GM18861 (cell line): ENCODE data around the gene RAD18.

Experiments used
- ATAC-seq: cut with Tn5 transposase; IDR thresholded peaks from one replicate; pipeline ENCODE4 v1.9.1; 2021; ENCODE audit not compliant: unreplicated experiment

Gene RAD18

GRCh38 chr3:8985876-8986275 is 22.6 kb upstream of the RAD18 start:
- ATAC-seq = no peak

DNA sequence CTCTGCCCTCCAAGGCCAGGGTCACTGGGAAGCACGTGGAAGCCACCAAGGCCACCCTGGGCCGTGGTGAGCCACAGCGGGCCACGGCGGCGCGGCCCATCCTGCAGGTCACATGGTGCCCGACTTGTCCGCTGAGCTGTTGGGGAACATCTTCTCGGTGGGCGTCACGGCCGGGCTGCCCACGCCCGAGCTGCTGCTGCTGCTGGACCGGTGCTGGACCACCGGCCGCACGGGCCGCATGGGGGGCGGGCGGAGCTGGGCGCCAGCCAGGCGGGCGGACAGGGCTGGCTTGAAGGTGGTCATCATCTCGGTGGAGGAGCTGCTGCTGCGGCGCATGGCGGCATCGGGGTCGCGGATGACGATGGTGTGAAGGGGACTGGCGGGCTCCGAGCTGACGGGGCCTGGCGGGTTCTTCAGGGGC is 22.1 kb upstream of the RAD18 start:
- no peak for ATAC-seq

- ATAC-seq = no peak
These were observed 21.3 kb upstream of the RAD18 start for GRCh38 chr3:8984526-8984925.

GRCh38 chr3:8984081-8984480 is 20.8 kb upstream of the RAD18 start:
- no peak for ATAC-seq

GRCh38 chr3:8983591-8983990 is 20.3 kb upstream of the RAD18 start:
- no peak for ATAC-seq

DNA sequence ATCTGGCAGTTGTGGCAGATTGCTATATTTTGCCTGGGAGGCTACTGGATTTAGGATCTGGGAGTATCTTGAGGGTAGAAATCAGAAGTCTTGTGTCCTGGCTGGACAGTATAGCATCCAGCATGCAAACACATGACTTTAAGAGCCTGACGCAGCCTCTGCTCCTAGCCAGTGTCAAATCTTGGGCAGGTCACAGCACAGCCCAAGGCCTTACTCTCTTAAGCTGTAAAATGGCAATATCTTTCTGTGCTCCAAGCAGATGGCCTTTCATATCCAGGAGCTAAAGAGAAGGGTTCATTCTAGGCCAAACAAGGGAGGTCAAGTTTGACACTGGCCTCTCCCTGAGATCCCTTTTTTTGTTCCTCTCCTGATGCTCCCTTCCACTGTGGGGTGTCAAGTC is 19.8 kb upstream of the RAD18 start:
- ATAC-seq = no peak

GRCh38 chr3:8982509-8982908 is 19.2 kb upstream of the RAD18 start:
- no peak for ATAC-seq

GRCh38 chr3:8981700-8982099 is 18.4 kb upstream of the RAD18 start:
- ATAC-seq = no peak

DNA sequence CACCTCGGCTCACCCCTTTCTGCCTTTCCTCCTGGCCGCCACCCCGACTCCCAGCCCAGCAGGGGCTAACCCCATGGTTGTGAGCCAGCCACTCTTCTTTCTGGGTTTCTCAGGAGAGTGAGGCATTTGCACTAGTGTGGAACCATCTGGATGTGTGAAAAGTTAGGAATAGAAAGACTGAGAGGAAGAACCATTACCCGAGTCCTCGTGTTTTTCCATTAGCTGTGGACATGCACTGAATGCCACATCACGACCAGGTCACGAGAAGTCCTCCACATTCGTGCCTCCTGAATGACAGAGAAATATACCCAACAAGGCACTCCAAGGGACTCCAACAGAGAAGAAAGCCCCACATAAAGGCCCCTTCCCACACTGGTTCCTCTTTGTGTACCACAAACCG is 18.0 kb upstream of the RAD18 start:
- ATAC-seq = no peak

GRCh38 chr3:8980756-8981257 is 17.5 kb upstream of the RAD18 start:
- no peak for ATAC-seq

GRCh38 chr3:8979262-8979661 is 16.0 kb upstream of the RAD18 start:
- no peak for ATAC-seq

GRCh38 chr3:8978551-8978950 is 15.3 kb upstream of the RAD18 start:
- no peak for ATAC-seq

DNA sequence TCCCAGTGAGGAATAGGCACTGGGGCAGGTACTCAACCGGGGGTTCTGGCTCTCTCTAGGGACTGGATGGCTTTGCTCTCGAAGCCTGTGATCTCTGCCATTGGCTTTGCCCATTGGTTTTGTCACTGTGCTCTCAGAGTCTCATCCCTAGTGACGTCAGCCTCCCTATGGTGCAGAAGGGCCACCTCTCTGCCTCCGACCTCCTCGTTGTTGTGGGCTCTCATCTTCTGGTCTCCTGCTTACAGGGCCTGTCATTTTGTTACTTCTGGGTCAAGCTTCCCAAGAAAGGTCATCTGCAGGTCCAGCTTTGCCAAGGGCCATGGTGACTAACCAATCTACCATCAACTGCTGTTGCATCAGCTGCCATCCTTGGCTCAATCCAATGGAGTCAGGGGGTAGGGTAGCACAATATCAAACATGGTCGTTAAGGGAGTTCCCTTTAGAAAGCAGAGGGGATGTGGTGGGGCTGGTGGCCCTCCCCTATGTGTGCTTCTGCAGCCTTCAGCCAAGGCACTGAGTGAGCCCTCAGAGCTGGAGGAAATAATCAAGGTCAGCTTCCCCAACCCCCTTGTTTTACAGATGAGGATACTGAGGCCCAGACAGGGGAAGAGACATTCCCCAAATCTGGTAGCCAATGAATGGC is 13.4 kb upstream of the RAD18 start:
- no peak for ATAC-seq

- no peak for ATAC-seq
These were observed 12.1 kb upstream of the RAD18 start for GRCh38 chr3:8975081-8976020.

DNA sequence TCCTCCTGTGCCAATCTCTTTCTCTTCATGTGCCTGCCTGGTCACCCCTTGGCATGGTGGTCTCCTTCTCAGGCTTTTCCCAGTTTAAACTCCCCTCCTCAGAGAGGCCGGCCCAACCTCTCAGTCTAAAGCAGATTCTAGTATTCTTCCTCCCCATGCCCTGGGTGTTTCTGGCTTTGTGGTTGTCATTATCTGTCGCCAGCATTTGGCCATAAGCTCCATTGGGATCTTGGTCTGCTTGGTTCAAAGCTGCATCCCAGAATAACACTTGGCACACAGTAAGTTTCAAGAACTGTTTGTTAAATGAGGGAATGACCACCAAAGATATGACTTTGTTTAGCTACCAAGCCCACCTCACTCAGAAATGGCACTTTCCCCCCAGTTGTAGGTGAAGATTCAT is 11.2 kb upstream of the RAD18 start:
- ATAC-seq = no peak

DNA sequence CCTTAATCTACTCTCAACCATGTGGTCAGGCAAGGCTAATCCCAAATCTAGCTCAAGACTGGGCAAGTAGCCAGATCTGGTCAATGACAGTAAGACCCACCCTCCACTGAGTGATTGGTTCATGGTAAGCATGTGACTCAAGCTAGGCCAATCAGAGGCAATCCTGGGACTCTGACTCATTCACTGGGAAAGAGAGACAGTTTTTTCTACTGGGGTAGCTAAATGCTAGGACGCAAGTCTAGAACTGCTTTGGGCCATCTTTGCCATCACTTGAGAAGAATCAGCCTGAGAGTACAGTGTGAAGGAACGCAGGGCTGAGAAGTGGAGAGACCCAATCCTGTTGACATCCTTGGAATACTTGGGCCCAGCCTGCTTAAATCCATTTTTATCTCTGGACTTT is 9.4 kb upstream of the RAD18 start:
- no peak for ATAC-seq

DNA sequence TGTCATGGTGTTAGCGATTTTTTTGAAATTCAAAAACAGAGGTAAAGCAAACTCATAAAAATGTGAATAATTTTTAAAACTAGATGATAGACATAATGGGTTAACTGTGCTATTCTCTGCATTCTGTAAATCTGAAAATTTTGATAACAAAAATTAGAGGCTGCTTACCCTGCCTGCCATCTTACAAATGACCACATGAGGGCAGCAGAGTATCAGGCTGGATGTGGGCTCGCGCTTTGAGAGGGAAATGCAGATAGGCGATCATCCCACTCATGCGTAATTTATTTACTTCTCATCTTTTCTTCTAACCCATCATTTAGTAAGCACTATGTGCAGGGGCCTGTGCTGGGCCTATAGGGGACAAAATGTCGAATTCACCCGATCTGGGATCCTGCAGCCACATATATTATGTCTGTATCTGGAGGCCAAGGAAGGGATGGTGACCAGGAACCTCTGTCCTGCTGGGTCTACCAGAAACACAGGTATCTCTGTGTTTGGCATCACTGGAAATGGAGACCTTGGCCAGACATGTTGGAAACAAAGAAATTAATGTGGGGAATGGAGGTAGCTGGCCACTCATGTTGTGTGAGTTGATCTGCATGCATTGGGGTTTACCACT is 7.8 kb upstream of the RAD18 start:
- ATAC-seq = no peak

- ATAC-seq = no peak
These were observed 6.0 kb upstream of the RAD18 start for GRCh38 chr3:8969241-8969640.

DNA sequence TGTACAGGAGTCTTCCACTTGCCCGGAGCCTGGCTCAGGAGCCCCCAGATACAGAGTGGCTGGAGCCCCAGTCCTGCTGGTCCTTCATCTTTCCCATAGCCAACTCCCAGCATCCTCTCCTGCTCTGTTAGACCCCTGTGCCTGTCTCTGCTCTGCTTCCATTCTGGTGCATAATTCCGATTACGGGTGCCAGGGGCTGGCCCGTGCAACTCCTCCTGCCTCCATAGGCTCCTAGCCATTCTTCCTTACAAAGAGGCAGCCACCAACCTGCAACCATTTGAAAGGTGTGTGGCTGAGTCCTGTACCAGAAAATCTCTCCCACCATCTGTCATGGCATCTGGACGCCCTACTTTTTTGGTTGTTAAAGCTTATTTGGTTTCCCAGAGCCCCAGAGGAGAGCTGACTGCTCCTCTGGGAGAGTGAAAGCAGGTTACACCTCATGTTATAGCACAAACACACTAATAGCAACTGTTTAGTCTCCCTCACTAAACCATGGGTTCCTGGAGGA is 5.2 kb upstream of the RAD18 start:
- ATAC-seq = no peak

DNA sequence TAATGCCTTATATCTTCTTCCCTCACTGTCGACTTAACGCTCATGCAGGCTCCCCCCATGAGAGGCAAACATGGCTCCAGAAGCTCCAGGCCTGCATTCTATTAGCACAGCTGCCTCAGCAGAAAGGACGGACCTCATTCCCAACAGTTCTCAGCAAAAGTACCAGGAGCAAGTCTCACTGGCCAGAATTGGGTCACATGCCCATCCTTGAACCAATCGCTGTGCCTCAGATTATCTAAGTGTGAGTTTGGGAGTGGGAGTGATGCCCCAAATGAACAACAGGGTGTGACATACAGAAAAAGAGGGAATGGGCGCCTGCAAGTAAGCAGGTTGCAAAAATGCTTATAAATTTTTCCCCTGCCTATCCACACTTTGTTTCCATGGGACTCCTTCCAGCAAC is 4.3 kb upstream of the RAD18 start:
- no peak for ATAC-seq

GRCh38 chr3:8966820-8967348 is 3.6 kb upstream of the RAD18 start:
- ATAC-seq = no peak
